SU-DHL-6 (cell line): ENCODE results near the gene IRGQ.
"Not testable (repeated sequence)": the region's sequence is repeated elsewhere in the genome, so short reads cannot be mapped to it uniquely, and the experiment has no call there.

Experiments used
- H2AFZ ChIP-seq: fragments of 200-600 bp; sonication (generic); 2 replicates; pipeline ENCODE4 v1.6.1; 2014; ENCODE audit warnings: low read depth, mild to moderate bottlenecking, moderate library complexity, mixed read lengths, antibody characterized with exemption, low read length; ENCODE audit not compliant: severe bottlenecking
- H3F3A ChIP-seq: fragments of 200-600 bp; shearing (Covaris generic); 2 replicates; pipeline ENCODE4 v1.6.0; 2016; ENCODE audit warnings: antibody characterized with exemption, mild to moderate bottlenecking; ENCODE audit not compliant: insufficient read depth
- H3K27ac ChIP-seq: fragments of 200-600 bp; sonication (generic); 2 replicates; pipeline ENCODE4 v1.5.1; 2016; ENCODE audit warnings: low read depth, mild to moderate bottlenecking, low read length, moderate library complexity, mixed read lengths
- H3K27me3 ChIP-seq: fragments of 200-600 bp; sonication (generic), shearing (Covaris generic); 2 replicates; pipeline ENCODE4 v1.6.0; 2014; ENCODE audit warnings: mild to moderate bottlenecking, low read length
- H3K36me3 ChIP-seq: fragments of 200-600 bp; sonication (generic); 2 replicates; pipeline ENCODE4 v1.6.1; 2014; ENCODE audit warnings: mild to moderate bottlenecking, low read length, mixed read lengths
- H3K4me2 ChIP-seq: fragments of 300-600, 200-600 bp; shearing (Covaris generic), sonication (generic); 2 replicates; pipeline ENCODE4 v1.6.0; 2014; ENCODE audit warnings: low read length, low read depth, mild to moderate bottlenecking; ENCODE audit not compliant: poor library complexity, severe bottlenecking
- H3K4me3 ChIP-seq: fragments of 200-600 bp; sonication (generic); 2 replicates; pipeline ENCODE4 v1.5.1; 2014; ENCODE audit warnings: antibody characterized with exemption, low read length, mild to moderate bottlenecking, mixed read lengths; ENCODE audit not compliant: insufficient read depth, poor library complexity, severe bottlenecking
- H3K79me2 ChIP-seq: fragments of 200-600 bp; sonication (generic); 2 replicates; pipeline ENCODE4 v1.6.1; 2014; ENCODE audit warnings: mild to moderate bottlenecking, low read length, moderate library complexity; ENCODE audit not compliant: insufficient read depth
- H3K9ac ChIP-seq: fragments of 200-600 bp; sonication (generic); 2 replicates; pipeline ENCODE4 v1.7.0; 2014; ENCODE audit warnings: mild to moderate bottlenecking, low read length
- H3K9me2 ChIP-seq: fragments of 200-600 bp; sonication (generic); replicated peaks from 2 replicates; pipeline ENCODE4 v1.6.1; 2014; ENCODE audit warnings: low read length; ENCODE audit not compliant: insufficient read depth
- H3K9me3 ChIP-seq: fragments of 200-600 bp; sonication (generic); 2 replicates; pipeline ENCODE4 v1.6.1; 2014; ENCODE audit warnings: low read length, mixed read lengths; ENCODE audit not compliant: insufficient read depth
- H4K20me1 ChIP-seq: fragments of 200-600 bp; sonication (generic); 2 replicates; pipeline ENCODE4 v1.6.1; 2014; ENCODE audit warnings: low read depth, mild to moderate bottlenecking, antibody characterized with exemption, low read length, moderate library complexity, mixed read lengths
- CTCF ChIP-seq: fragments of 200-600 bp; sonication (generic); IDR thresholded peaks from one replicate; pipeline ENCODE4 v1.5.1; 2017; ENCODE audit warnings: antibody characterized with exemption, mild to moderate bottlenecking, low read length, moderate library complexity; ENCODE audit not compliant: insufficient read depth, poor library complexity, severe bottlenecking
- EZH2phosphoT487 ChIP-seq: fragments of 200-600 bp; sonication (generic), shearing (Covaris generic); conservative IDR thresholded peaks from 2 replicates; pipeline ENCODE4 v1.6.1; 2018; ENCODE audit warnings: mild to moderate bottlenecking, antibody characterized with exemption, low read length, moderate library complexity, mixed read lengths

Gene IRGQ

GRCh38 chr19:43591904-43592772 lies 3.8 kb downstream of the IRGQ start:
- H2AFZ ChIP-seq = no peak overlapping the region
- H3F3A ChIP-seq = no peaks in the 10 kb centered on the region
- no peaks in the 10 kb centered on the region for H4K20me1 ChIP-seq
- H3K79me2 ChIP-seq = peaks cover 8% of the 10 kb centered on the region
- H3K4me2 ChIP-seq = no peak overlapping the region
- H3K9ac ChIP-seq = no peak overlapping the region
- TF ChIP-seq EZH2phosphoT487 (no peak), CTCF (no peak)
- H3K9me3 ChIP-seq = no peaks in the 10 kb centered on the region
- H3K27me3 ChIP-seq = no peaks in the 10 kb centered on the region
- H3K36me3 ChIP-seq = no peaks in the 10 kb centered on the region
- H3K27ac ChIP-seq = no peak overlapping the region
- no peaks in the 10 kb centered on the region for H3K9me2 ChIP-seq
- H3K4me3 ChIP-seq = no peak overlapping the region

GRCh38 chr19:43589678-43590077 lies 6.3 kb downstream of the IRGQ start:
- Histone ChIP-seq H3K9me2 (no peaks in the 10 kb centered on the region), H3F3A (no peaks in the 10 kb centered on the region), H3K9ac (no peak overlapping the region), H3K9me3 (no peaks in the 10 kb centered on the region), H3K79me2 (no peaks in the 10 kb centered on the region), H3K4me3 (no peak overlapping the region), H3K4me2 (no peak overlapping the region), H3K36me3 (no peaks in the 10 kb centered on the region), H4K20me1 (no peaks in the 10 kb centered on the region), H3K27me3 (no peaks in the 10 kb centered on the region), H3K27ac (no peak overlapping the region), H2AFZ (no peak overlapping the region)
- TF ChIP-seq EZH2phosphoT487 (no peak), CTCF (no peak)

GRCh38 chr19:43589277-43589676 lies 6.7 kb downstream of the IRGQ start:
- H3K4me3 ChIP-seq = no peak overlapping the region
- TF ChIP-seq EZH2phosphoT487 = no peak
- no peak for TF ChIP-seq CTCF
- no peaks in the 10 kb centered on the region for H4K20me1 ChIP-seq
- H3K27me3 ChIP-seq = no peaks in the 10 kb centered on the region
- H3K79me2 ChIP-seq = no peaks in the 10 kb centered on the region
- no peak overlapping the region for H2AFZ ChIP-seq
- no peak overlapping the region for H3K4me2 ChIP-seq
- no peaks in the 10 kb centered on the region for H3K9me3 ChIP-seq
- no peaks in the 10 kb centered on the region for H3K9me2 ChIP-seq
- no peak overlapping the region for H3K27ac ChIP-seq
- no peak overlapping the region for H3K9ac ChIP-seq
- H3K36me3 ChIP-seq = no peaks in the 10 kb centered on the region
- no peaks in the 10 kb centered on the region for H3F3A ChIP-seq

- not testable (repeated sequence) for H3F3A ChIP-seq, H4K20me1 ChIP-seq, H3K9me3 ChIP-seq, H3K4me3 ChIP-seq, H3K9ac ChIP-seq, H3K27ac ChIP-seq, H3K4me2 ChIP-seq, H3K36me3 ChIP-seq, H3K79me2 ChIP-seq, H3K9me2 ChIP-seq, H3K27me3 ChIP-seq, H2AFZ ChIP-seq
Measured at GRCh38 chr19:43587029-43587428, 8.9 kb downstream of the IRGQ start.
